ACC112 (cell line): ENCODE measurements around the gene ARRDC3.
"Not testable (repeated sequence)": the region's sequence is repeated elsewhere in the genome, so short reads cannot be mapped to it uniquely, and the experiment has no call there.

Experiments
- H2AFZ ChIP-seq: fragments of 200-600 bp; sonication (generic); one replicate; pipeline ENCODE4 v1.6.0; 2017; ENCODE audit warnings: antibody characterized with exemption, low read length; ENCODE audit not compliant: unreplicated experiment
- H3K27ac ChIP-seq: fragments of 200-600 bp; sonication (generic); 2 replicates; pipeline ENCODE4 v1.5.1; 2014; ENCODE audit warnings: low read depth, mild to moderate bottlenecking, antibody characterized with exemption, low read length, moderate library complexity
- H3K27me3 ChIP-seq: fragments of 200-600 bp; sonication (generic); 2 replicates; pipeline ENCODE4 v1.6.1; 2014; ENCODE audit warnings: mild to moderate bottlenecking, antibody characterized with exemption, low read length, moderate library complexity, mixed read lengths; ENCODE audit not compliant: insufficient read depth
- H3K36me3 ChIP-seq: fragments of 200-600 bp; sonication (generic); 2 replicates; pipeline ENCODE4 v1.6.1; 2016; ENCODE audit warnings: mild to moderate bottlenecking, antibody characterized with exemption, low read length, moderate library complexity, mixed read lengths; ENCODE audit not compliant: insufficient read depth
- H3K4me1 ChIP-seq: fragments of 200-600 bp; sonication (generic); one replicate; pipeline ENCODE4 v1.6.1; 2016; ENCODE audit warnings: low read length, mixed read lengths; ENCODE audit not compliant: insufficient read depth, unreplicated experiment, control insufficient read depth
- H3K4me3 ChIP-seq: fragments of 200-600 bp; sonication (generic); 2 replicates; pipeline ENCODE4 v1.5.1; 2014; ENCODE audit warnings: mild to moderate bottlenecking, low read depth, low read length
- H3K79me2 ChIP-seq: fragments of 200-600 bp; sonication (generic); one replicate; pipeline ENCODE4 v1.6.0; 2016; ENCODE audit warnings: low read length; ENCODE audit not compliant: control insufficient read depth, unreplicated experiment, insufficient read depth

Gene ARRDC3

GRCh38 chr5:91341154-91341553 is 42.0 kb downstream of the ARRDC3 start:
- Histone ChIP-seq H3K4me3 (no peak overlapping the region), H3K27me3 (no peaks in the 10 kb centered on the region), H3K36me3 (no peaks in the 10 kb centered on the region), H3K27ac (no peak overlapping the region), H3K4me1 (peaks cover 5% of the 10 kb centered on the region), H2AFZ (no peak overlapping the region), H3K79me2 (no peaks in the 10 kb centered on the region)

GRCh38 chr5:91340532-91340931 is 42.6 kb downstream of the ARRDC3 start:
- no peaks in the 10 kb centered on the region for H3K27me3 ChIP-seq
- H3K27ac ChIP-seq, result no peak overlapping the region
- H3K4me3 ChIP-seq, result no peak overlapping the region
- no peaks in the 10 kb centered on the region for H3K36me3 ChIP-seq
- H2AFZ ChIP-seq, result no peak overlapping the region
- peaks cover 5% of the 10 kb centered on the region for H3K4me1 ChIP-seq
- H3K79me2 ChIP-seq, result no peaks in the 10 kb centered on the region

GRCh38 chr5:91339063-91339705 is 43.9 kb downstream of the ARRDC3 start:
- Histone ChIP-seq H3K4me1 (peaks cover 5% of the 10 kb centered on the region), H3K27me3 (no peaks in the 10 kb centered on the region), H3K27ac (no peak overlapping the region), H3K79me2 (no peaks in the 10 kb centered on the region), H2AFZ (peak overlapping the region; percentile 9), H3K4me3 (no peak overlapping the region), H3K36me3 (no peaks in the 10 kb centered on the region)

- Histone ChIP-seq H3K4me3 (no peak overlapping the region), H3K27me3 (no peaks in the 10 kb centered on the region), H3K4me1 (peaks cover 15% of the 10 kb centered on the region), H3K27ac (no peak overlapping the region), H3K36me3 (no peaks in the 10 kb centered on the region), H2AFZ (peak overlapping the region; percentile 35), H3K79me2 (no peaks in the 10 kb centered on the region)
Measured at GRCh38 chr5:91332267-91333045, 50.7 kb downstream of the ARRDC3 start.

- H2AFZ ChIP-seq, result no peak overlapping the region
- H3K36me3 ChIP-seq, result no peaks in the 10 kb centered on the region
- H3K4me1 ChIP-seq, result peaks cover 15% of the 10 kb centered on the region
- no peak overlapping the region for H3K27ac ChIP-seq
- H3K27me3 ChIP-seq, result no peaks in the 10 kb centered on the region
- no peak overlapping the region for H3K4me3 ChIP-seq
- no peaks in the 10 kb centered on the region for H3K79me2 ChIP-seq
Measured at GRCh38 chr5:91331705-91332104, 51.4 kb downstream of the ARRDC3 start.

GRCh38 chr5:91329283-91329682 is 53.8 kb downstream of the ARRDC3 start:
- H3K4me3 ChIP-seq, result no peak overlapping the region
- H3K4me1 ChIP-seq, result peaks cover 15% of the 10 kb centered on the region
- H3K36me3 ChIP-seq, result no peaks in the 10 kb centered on the region
- H2AFZ ChIP-seq, result no peak overlapping the region
- no peaks in the 10 kb centered on the region for H3K79me2 ChIP-seq
- H3K27me3 ChIP-seq, result no peaks in the 10 kb centered on the region
- no peak overlapping the region for H3K27ac ChIP-seq

GRCh38 chr5:91328743-91329142 is 54.4 kb downstream of the ARRDC3 start:
- no peaks in the 10 kb centered on the region for H3K27me3 ChIP-seq
- no peak overlapping the region for H3K27ac ChIP-seq
- no peaks in the 10 kb centered on the region for H3K36me3 ChIP-seq
- no peaks in the 10 kb centered on the region for H3K79me2 ChIP-seq
- peaks cover 15% of the 10 kb centered on the region for H3K4me1 ChIP-seq
- no peak overlapping the region for H2AFZ ChIP-seq
- H3K4me3 ChIP-seq, result no peak overlapping the region

GRCh38 chr5:91322981-91323380 is 60.1 kb downstream of the ARRDC3 start:
- not testable (repeated sequence) for H3K79me2 ChIP-seq, H3K4me3 ChIP-seq, H3K4me1 ChIP-seq, H3K27me3 ChIP-seq, H3K36me3 ChIP-seq, H3K27ac ChIP-seq, H2AFZ ChIP-seq

- H3K36me3 ChIP-seq, result no peaks in the 10 kb centered on the region
- H3K27me3 ChIP-seq, result no peaks in the 10 kb centered on the region
- no peak overlapping the region for H3K27ac ChIP-seq
- peaks cover 4% of the 10 kb centered on the region for H3K4me1 ChIP-seq
- no peak overlapping the region for H3K4me3 ChIP-seq
- no peaks in the 10 kb centered on the region for H3K79me2 ChIP-seq
- H2AFZ ChIP-seq, result no peak overlapping the region
Measured at GRCh38 chr5:91319667-91320066, 63.5 kb downstream of the ARRDC3 start.

- H3K27me3 ChIP-seq, result no peaks in the 10 kb centered on the region
- H3K27ac ChIP-seq, result no peak overlapping the region
- H3K4me3 ChIP-seq, result no peak overlapping the region
- H3K79me2 ChIP-seq, result peaks cover 5% of the 10 kb centered on the region
- H3K4me1 ChIP-seq, result peaks cover 12% of the 10 kb centered on the region
- H2AFZ ChIP-seq, result no peak overlapping the region
- H3K36me3 ChIP-seq, result no peaks in the 10 kb centered on the region
Measured at GRCh38 chr5:91318724-91319123, 64.4 kb downstream of the ARRDC3 start.
